ENCODE data around the gene RELN.
A peak's percentile ranks its signal among the peaks of the same experiment; 100 is the strongest.
"Not testable (repeated sequence)": the region's sequence is repeated elsewhere in the genome, so short reads cannot be mapped to it uniquely, and the experiment has no call there.

RELN gene

DNA sequence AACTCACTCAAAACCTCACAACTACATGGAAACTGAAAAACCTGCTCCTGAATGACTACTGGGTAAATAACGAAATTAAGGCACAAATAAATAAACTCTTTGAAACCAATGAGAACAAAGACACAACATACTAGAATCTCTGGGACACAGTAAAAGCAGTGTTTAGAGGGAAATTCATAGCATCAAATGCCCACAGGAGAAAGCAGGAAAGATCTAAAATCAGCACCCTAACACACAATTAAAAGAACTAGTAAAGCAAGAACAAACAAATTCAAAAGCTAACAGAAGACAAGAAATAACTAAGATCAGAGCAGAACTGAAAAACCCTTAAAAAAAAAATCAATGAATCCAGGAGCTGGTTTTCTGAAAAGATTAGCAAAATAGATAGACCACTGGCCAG lies 202.4 kb downstream of the RELN start:
- DNase-seq (ENCODE audit: low spot score) = not testable (repeated sequence)

DNA sequence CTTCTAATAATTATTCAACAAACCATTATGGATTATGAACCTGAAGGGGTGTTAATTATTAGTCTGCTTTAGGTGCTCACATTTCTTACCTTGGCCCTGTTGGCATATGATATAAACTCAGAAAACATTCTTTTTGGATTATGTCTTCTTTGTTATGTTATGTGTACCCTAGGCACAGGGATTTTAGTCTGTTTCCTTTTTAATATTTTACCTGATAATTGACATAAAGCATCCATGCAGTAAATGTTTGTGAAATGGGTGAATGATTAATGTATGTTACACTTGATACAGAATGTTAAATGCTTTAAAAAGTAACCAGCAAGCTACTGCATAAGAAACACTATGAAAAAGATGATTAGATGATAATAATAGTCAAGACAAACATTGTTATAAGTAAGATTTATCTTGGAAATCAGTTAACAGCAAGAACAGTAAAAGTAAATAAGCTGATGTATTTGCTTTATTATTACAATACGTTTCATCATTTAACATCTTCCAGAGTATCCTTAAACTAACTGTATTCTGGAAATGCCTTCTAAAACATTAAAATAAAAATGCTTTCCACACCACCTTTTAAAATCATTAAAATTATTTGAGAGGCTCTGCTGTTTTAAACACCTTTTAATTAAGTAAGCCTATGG lies 204.7 kb downstream of the RELN start:
- DNase-seq (ENCODE audit: low spot score) = no peak

DNA sequence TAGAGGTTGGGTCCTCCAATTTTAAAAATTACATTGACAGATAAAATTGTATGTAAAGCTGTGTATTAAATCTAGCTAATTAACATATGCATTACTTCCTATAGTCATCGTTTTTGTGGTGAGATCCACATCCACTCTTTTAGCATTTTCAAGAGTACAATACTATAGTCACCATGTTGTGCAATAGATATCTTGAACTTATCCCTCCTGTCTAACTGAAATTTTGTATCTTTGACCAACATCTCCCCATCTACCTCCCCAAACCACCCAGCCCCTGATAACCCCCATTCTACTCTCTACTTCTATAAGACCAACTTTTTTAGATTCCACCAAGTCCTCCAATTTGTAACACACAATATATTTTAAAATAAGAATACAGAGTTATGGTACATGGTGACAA lies 208.0 kb downstream of the RELN start:
- no peak for DNase-seq (ENCODE audit: low spot score)

DNA sequence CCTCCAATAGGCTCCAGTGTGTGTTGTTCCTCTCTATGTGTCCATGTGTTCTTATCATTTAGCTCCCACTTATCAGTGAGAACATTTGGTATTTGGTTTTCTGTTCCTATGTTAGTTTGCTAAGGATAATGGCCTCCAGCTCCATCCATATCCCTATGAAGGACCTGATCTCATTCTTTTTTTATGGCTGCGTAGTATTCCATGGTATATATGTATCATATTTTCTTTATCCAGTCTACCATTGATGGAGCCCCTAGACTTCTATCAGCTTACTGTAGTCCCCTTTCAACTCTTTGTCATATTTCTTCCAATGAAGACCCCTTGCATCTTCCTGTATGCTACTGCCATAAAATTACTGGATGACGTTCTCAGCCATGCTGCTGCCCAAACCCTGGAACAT lies 208.9 kb downstream of the RELN start:
- not testable (repeated sequence) for DNase-seq (ENCODE audit: low spot score)

DNA sequence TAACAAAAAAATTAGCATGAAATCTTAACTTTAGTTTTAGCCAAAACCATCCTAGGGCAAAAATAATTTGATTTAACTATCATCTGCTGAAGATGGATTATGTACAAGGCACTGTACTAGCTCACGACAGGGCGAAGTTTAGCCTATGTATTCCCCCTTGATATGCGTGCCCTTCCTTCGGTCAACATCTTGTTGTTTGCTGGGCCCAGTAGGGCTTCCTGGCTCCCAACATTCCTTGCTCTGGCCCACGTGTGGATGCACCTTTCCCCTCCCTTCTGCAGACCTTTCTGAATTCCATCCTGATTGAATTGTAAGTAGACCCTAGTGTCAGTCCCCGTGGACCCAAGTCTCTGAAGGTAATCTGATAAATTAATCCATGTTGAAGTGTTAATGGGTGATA lies 212.0 kb downstream of the RELN start:
- DNase-seq (ENCODE audit: low spot score) = no peak

GRCh38 chr7:103773726-103774125 lies 215.7 kb downstream of the RELN start:
- DNase-seq (ENCODE audit: low spot score) = no peak

GRCh38 chr7:103772171-103772773 lies 217.2 kb downstream of the RELN start:
- no peak for DNase-seq (ENCODE audit: low spot score)

DNA sequence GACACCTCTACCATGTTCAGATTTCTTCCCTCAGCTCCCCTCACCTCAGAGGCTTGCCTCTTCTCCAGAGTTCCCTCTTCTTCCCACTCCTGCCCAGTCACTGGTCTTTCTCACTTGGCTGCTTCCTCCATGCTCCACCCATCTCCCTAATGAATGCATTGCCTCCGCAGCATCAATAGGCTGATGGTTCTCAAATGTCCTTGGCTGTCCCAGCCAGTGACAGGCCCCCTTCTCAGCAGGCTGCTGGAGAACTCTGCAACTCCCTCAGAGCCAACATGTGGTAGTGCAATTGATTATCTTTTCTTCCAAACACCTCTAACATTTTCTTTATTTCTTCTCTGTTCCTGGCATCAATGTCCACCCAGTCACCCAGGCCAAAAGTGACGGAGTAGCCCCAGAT lies 218.2 kb downstream of the RELN start:
- no peak for DNase-seq (ENCODE audit: low spot score)

DNA sequence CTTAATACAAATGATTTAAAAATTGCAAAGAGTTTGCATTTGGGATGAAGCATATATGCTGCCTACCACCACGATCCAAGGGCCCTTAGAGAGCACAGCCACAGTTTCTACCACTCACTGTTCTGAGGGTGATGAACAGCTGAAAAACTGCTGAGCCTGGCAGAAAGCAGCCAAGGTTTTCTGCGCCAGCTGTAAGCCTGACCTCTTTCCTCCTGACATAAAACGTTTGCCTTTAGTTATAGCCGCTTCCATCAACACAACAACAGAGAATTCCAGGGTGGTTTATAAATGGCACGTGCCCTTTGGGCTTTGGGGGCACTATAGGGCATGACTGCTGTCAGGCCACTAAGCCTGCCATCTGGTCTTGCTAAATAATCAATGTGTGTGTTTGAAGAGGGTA lies 222.8 kb downstream of the RELN start:
- no peak for DNase-seq (ENCODE audit: low spot score)

- no peak for DNase-seq (ENCODE audit: low spot score)
These were observed 223.6 kb downstream of the RELN start for GRCh38 chr7:103765901-103766300.

- DNase-seq (ENCODE audit: low spot score) = no peak
These were observed 224.6 kb downstream of the RELN start for GRCh38 chr7:103764901-103765300.

- DNase-seq (ENCODE audit: low spot score) = no peak
These were observed 226.6 kb downstream of the RELN start for GRCh38 chr7:103762877-103763276.

DNA sequence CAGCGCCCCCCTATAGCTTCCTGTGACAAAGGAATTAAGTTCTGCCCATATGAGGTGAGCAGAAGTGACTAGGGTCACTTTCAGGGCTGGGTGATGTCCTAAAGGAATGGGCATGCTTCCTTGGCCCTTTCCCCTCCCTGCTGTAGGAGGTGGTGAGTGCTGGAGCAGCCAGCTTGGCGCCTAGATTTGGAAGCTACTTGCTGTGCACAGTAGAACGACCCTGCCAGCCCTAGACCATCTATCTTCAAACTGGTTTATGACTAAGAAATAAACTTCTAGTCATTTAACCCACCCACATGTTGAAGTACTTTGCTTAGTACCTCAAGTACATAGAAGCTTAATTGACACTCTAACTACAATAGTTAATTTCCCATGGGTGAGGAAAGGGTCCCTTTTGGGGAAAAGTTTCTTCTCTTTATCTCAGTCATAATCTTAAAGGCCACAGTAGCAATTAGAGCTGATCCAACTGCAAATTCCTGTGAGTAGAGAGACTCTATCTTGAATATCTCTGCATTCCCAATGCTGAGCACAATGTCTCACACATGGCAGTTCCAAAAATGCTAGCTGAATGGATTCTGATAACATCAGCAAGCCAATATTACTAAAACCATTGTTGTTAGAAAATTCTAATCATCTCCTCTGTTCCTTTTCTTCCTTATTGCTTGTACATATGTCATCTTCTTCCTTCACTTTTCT lies 227.2 kb downstream of the RELN start:
- DNase-seq (ENCODE audit: low spot score) = no peak

- DNase-seq (ENCODE audit: low spot score) = peak; percentile 6
These were observed 236.5 kb downstream of the RELN start for GRCh38 chr7:103752995-103753394.

- no peak for DNase-seq (ENCODE audit: low spot score)
These were observed 238.1 kb downstream of the RELN start for GRCh38 chr7:103751311-103751880.

DNA sequence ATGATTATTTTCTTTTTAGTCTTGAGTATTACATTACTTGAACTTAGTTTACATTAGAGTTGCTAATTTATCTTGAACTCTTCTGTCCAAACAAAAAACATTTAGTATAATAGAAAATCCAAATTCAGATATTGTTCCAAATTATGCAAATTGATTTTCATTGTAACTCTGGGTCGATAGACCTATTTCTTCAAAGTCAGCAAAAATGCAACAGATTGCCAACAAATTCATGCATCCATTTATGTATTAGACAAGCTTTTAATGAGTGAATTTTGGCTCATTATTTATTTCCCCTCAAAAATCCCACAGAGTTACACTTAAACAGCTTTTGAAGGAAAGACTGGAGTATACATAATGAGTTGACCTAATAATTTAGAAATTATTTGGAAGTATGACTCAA lies 240.8 kb downstream of the RELN start:
- DNase-seq (ENCODE audit: low spot score) = no peak

GRCh38 chr7:103735377-103735776 lies 254.1 kb downstream of the RELN start:
- no peak for DNase-seq (ENCODE audit: low spot score)

DNA sequence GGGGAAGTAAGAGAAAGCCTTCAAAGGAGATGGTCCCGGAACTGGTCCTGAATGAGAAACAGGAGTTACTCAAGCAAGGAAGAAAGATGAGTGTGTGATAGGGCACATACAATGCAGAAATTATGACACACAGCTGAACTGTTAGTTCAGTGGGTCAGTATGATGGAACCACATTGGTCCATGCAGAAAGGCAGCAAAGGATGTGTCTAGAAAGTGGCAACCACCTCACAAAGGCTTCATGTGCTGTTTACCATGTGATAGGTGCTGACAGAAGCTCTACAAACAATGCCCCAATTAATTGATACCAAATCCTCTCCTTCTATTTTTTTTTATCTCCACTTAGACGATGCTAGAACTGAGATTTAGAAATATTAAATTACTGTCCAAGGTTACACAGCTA lies 258.3 kb downstream of the RELN start:
- DNase-seq (ENCODE audit: low spot score) = no peak

- no peak for DNase-seq (ENCODE audit: low spot score)
These were observed 260.4 kb downstream of the RELN start for GRCh38 chr7:103729026-103729425.

DNA sequence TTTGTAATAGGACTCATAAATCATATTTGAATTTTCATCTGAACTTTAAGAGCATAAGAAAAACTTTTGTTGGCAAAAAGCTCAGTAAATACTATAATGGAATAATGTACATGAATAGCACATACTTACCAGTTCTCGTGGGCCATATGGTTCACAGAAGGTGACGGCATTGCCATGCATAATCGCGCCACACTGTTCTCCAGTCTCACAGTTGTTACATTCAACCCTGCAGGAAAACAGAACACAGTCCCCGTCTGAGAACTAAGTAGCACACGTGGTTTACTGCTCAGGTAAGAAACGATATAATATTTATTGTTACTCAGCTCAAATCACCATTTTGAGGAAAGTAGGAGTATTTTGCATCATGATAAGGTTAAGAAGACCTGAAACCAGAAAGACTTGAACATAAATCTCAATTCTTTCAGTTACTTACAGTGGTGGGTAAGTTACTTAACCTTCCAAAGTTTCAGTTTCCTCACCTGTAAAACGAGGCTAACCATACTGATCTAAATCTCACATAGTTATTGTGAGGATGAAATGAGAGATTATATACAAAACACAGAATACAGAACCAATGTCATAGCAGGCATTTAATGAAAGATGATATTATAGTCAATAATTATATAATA lies 261.4 kb downstream of the RELN start:
- DNase-seq (ENCODE audit: low spot score) = no peak

DNA sequence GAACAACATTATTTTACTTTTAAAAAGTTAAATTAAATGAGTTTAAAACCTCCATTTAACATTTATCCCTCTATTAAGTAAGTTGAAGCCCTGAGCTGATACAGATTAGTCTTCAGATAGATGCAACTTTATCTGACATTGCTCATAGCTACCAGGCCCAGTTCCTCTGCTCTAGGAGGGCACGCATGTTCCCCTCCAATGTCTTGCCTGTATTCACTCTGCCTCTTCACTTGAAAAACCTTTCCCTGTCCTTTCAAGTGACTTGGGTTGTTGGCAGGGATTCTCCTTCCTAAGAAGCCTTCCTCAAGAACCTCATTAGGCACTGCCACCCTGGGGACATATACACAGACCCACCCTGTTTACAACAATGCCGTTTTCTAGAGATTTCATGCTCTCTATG lies 270.4 kb downstream of the RELN start:
- DNase-seq (ENCODE audit: low spot score) = no peak

- peak; percentile 21 for DNase-seq (ENCODE audit: low spot score)
These were observed 270.9 kb downstream of the RELN start for GRCh38 chr7:103718482-103719061.

Measured in GM03348 (cell line).